Caco-2 (cell line): ENCODE data around the gene CITED4. TPM values are rescaled to one million over a fixed set of nuclear protein-coding genes. Genes with fewer than 3 reads are reported as not detected.

Source experiments
- BruUV-seq: library from RNA; stranded (reverse); fragments of 400-500 nt; replicated peaks from 2 replicates; lab custom pipeline; 2021; lab: Mats Ljungman, UMichigan
- CTCF ChIA-PET: fragments of 300-600 bp; sonication (Branson Sonifier 250); formaldehyde crosslinking; loops from one replicate; lab custom pipeline; 2022; ENCODE audit warnings: antibody characterized with exemption; lab: Charles Lee
- POLR2A ChIA-PET: fragments of 300-600 bp; sonication (Branson Sonifier 250); formaldehyde crosslinking; loops from one replicate; lab custom pipeline; 2022; ENCODE audit warnings: antibody characterized with exemption; lab: Charles Lee
- DNase-seq, 2 experiments: peaks; one replicate each; pipeline versions ENCODE4 v3.0.0 to v3.0.0-alpha.2; 2020 to 2022
- H3K27me3 ChIP-seq: replicated peaks from 2 replicates; pipeline ENCODE4 v1.6.0; 2011; ENCODE audit warnings: low read length; ENCODE audit not compliant: control insufficient read depth, insufficient read depth
- H3K36me3 ChIP-seq: 2 replicates; pipeline ENCODE4 v1.5.1; 2011; ENCODE audit warnings: low read length; ENCODE audit not compliant: control insufficient read depth, insufficient read depth
- H3K4me1 ChIP-seq: fragments of 250-450 bp; sonication (Bioruptor Pico); 2 replicates; pipeline ENCODE4 v1.5.1; 2020; ENCODE audit warnings: mild to moderate bottlenecking
- H3K4me3 ChIP-seq: 2 replicates; pipeline ENCODE4 v1.5.1; 2011; ENCODE audit warnings: low read depth, mild to moderate bottlenecking, control low read depth, low read length
- H3K9me3 ChIP-seq: fragments of 250-450 bp; sonication (Bioruptor Pico); 2 replicates; pipeline ENCODE4 v1.5.1; 2020; ENCODE audit warnings: mild to moderate bottlenecking, moderate library complexity
- H3K27ac Mint-ChIP-seq: one replicate; pipeline ENCODE4 v1.8.0; 2022; ENCODE audit warnings: mixed read lengths; ENCODE audit not compliant: unreplicated experiment
- H3K27me3 Mint-ChIP-seq: one replicate; pipeline ENCODE4 v1.8.0; 2022; ENCODE audit warnings: mixed read lengths; ENCODE audit not compliant: insufficient read depth, unreplicated experiment
- H3K36me3 Mint-ChIP-seq: one replicate; pipeline ENCODE4 v1.8.0; 2022; ENCODE audit warnings: mild to moderate bottlenecking, mixed read lengths; ENCODE audit not compliant: insufficient read depth, unreplicated experiment
- H3K4me1 Mint-ChIP-seq: one replicate; pipeline ENCODE4 v1.8.0; 2022; ENCODE audit warnings: low read depth, mixed read lengths; ENCODE audit not compliant: unreplicated experiment
- H3K4me3 Mint-ChIP-seq: one replicate; pipeline ENCODE4 v1.8.0; 2022; ENCODE audit warnings: mild to moderate bottlenecking, moderate library complexity, mixed read lengths; ENCODE audit not compliant: unreplicated experiment
- H3K9me3 Mint-ChIP-seq: one replicate; pipeline ENCODE4 v1.8.0; 2022; ENCODE audit warnings: mixed read lengths; ENCODE audit not compliant: unreplicated experiment
- CTCF ChIP-seq, 2 experiments: fragments of 200-600 bp in 1 of 2; IDR thresholded peaks; 1 replicate in 1 of 2; 2 replicates in 1 of 2; pipeline versions ENCODE4 v1.5.1 to v1.8.0; 2011 to 2022; ENCODE audit warnings: antibody characterized with exemption in 1 of 2, control low read depth in 1 of 2, inconsistent platforms in 1 of 2, low read depth in 1 of 2, low read length in 1 of 2, mild to moderate bottlenecking in 1 of 2, moderate library complexity in 1 of 2; ENCODE audit not compliant: insufficient read depth in 1 of 2, severe bottlenecking in 1 of 2, unreplicated experiment in 1 of 2
- intact Hi-C: fragments of 100-400 bp; cut with micrococcal nuclease; formaldehyde crosslinking; loops from one replicate; pipeline ENCODE4 v1.10.0; 2022; ENCODE audit not compliant: unreplicated experiment
- total RNA-seq: library from RNA; stranded (reverse); gene quantifications from 2 replicates; pipeline ENCODE4 v1.2.3, GENCODE V29; 2022

The CITED4 gene
- total RNA-seq, 1 experiment from 2014 or later = 19.5 TPM

- H3K4me1 ChIP-seq = peaks cover 12% of the 10 kb centered on the region
- Mint-ChIP-seq H3K9me3 (peaks cover 25% of the 10 kb centered on the region), H3K36me3 (no peaks in the 10 kb centered on the region), H3K27ac (no peak overlapping the region), H3K27me3 (no peaks in the 10 kb centered on the region), H3K4me3 (no peak overlapping the region), H3K4me1 (peaks cover 7% of the 10 kb centered on the region)
- no peaks in the 10 kb centered on the region for H3K36me3 ChIP-seq
- intact Hi-C loops = no loop called here
- H3K9me3 ChIP-seq = peaks cover 7% of the 10 kb centered on the region; the same call in 1 of the 2 replicates
- BruUV-seq = no TSS peak
- ChIA-PET POLR2A (no interaction called here), CTCF (no interaction called here)
- no peak for TF ChIP-seq CTCF (IDR thresholded peaks at IDR 0.05; ENCODE audit: insufficient read depth in 1 of 2, low read depth in 1 of 2, low read length in 1 of 2, severe bottlenecking in 1 of 2, unreplicated experiment in 1 of 2)
- H3K4me3 ChIP-seq = no peak overlapping the region
- no peak for DNase-seq
- H3K27me3 ChIP-seq = no peaks in the 10 kb centered on the region
Observed at GRCh38 chr1:40893946-40894345, 31.8 kb upstream of the CITED4 start.

GRCh38 chr1:40892354-40892753 lies 30.2 kb upstream of the CITED4 start:
- no peaks in the 10 kb centered on the region for H3K27me3 ChIP-seq
- CTCF ChIA-PET = no interaction called here
- Mint-ChIP-seq H3K9me3 (peaks cover 25% of the 10 kb centered on the region), H3K4me3 (no peak overlapping the region), H3K4me1 (peaks cover 2% of the 10 kb centered on the region), H3K27ac (no peak overlapping the region), H3K36me3 (peaks cover 4% of the 10 kb centered on the region), H3K27me3 (no peaks in the 10 kb centered on the region)
- H3K4me3 ChIP-seq = no peak overlapping the region
- no peak for TF ChIP-seq CTCF (IDR thresholded peaks at IDR 0.05; ENCODE audit: insufficient read depth in 1 of 2, low read depth in 1 of 2, low read length in 1 of 2, severe bottlenecking in 1 of 2, unreplicated experiment in 1 of 2)
- no peak for DNase-seq
- POLR2A ChIA-PET = no interaction called here
- intact Hi-C loops = no loop called here
- BruUV-seq = no TSS peak
- H3K4me1 ChIP-seq = no peaks in the 10 kb centered on the region
- H3K9me3 ChIP-seq = peaks cover 7% of the 10 kb centered on the region; the same call in 1 of the 2 replicates
- H3K36me3 ChIP-seq = no peaks in the 10 kb centered on the region

GRCh38 chr1:40890771-40891170 lies 28.6 kb upstream of the CITED4 start:
- DNase-seq = no peak
- intact Hi-C loops = no loop called here
- peaks cover 4% of the 10 kb centered on the region for H3K36me3 Mint-ChIP-seq
- H3K4me3 ChIP-seq = no peak overlapping the region
- H3K4me3 Mint-ChIP-seq = no peak overlapping the region
- no TSS peak for BruUV-seq
- peaks cover 25% of the 10 kb centered on the region for H3K9me3 Mint-ChIP-seq
- H3K36me3 ChIP-seq = no peaks in the 10 kb centered on the region
- H3K27ac Mint-ChIP-seq = no peak overlapping the region
- no peak for TF ChIP-seq CTCF (IDR thresholded peaks at IDR 0.05; ENCODE audit: insufficient read depth in 1 of 2, low read depth in 1 of 2, low read length in 1 of 2, severe bottlenecking in 1 of 2, unreplicated experiment in 1 of 2)
- no peaks in the 10 kb centered on the region for H3K4me1 Mint-ChIP-seq
- H3K27me3 Mint-ChIP-seq = no peaks in the 10 kb centered on the region
- no peaks in the 10 kb centered on the region for H3K27me3 ChIP-seq
- POLR2A ChIA-PET = no interaction called here
- H3K4me1 ChIP-seq = no peaks in the 10 kb centered on the region
- CTCF ChIA-PET = no interaction called here
- H3K9me3 ChIP-seq = peaks cover 7% of the 10 kb centered on the region; the same call in 1 of the 2 replicates
